SK-N-SH (cell line): Measurements from ENCODE around the gene ANLN. TPM values are rescaled to one million over a fixed set of nuclear protein-coding genes. Genes with fewer than 3 reads are reported as not detected.
"Not testable (repeated sequence)": the region's sequence is repeated elsewhere in the genome, so short reads cannot be mapped to it uniquely, and the experiment has no call there.

ENCODE experiments used
- CTCF ChIA-PET: fragments of 300-600, 350-600 bp; formaldehyde crosslinking; extraction: SDS; loops from one replicate; lab custom pipeline; 2021; lab: Yijun Ruan, JAX
- POLR2A ChIA-PET: fragments of 350-600 bp; sonication (Branson Sonifier 250); formaldehyde crosslinking; extraction: SDS; loops from one replicate; lab custom pipeline; 2020; ENCODE audit warnings: antibody characterized with exemption, inconsistent platforms; lab: Yijun Ruan, JAX
- DNase-seq: peaks from one replicate; pipeline ENCODE4 v3.0.0; 2012
- H2AFZ ChIP-seq: fragments of 200-600 bp; sonication (generic); 2 replicates; pipeline ENCODE4 v1.8.1; 2016; ENCODE audit warnings: antibody characterized with exemption, mild to moderate bottlenecking, low read depth
- H3F3A ChIP-seq: fragments of 200-600 bp; sonication (generic); replicated peaks from 2 replicates; pipeline ENCODE3; 2016; ENCODE audit warnings: antibody characterized with exemption, mild to moderate bottlenecking; ENCODE audit not compliant: insufficient read depth
- H3K27ac ChIP-seq, 2 experiments: fragments of 200-500 bp in 1 of 2; fragments of 200-600 bp in 1 of 2; sonication (Bioruptor generic) in 1 of 2; sonication (generic), shearing (Covaris generic) in 1 of 2; 2 replicates each; pipeline versions ENCODE4 v1.5.1 to v1.6.1; 2014 to 2016; ENCODE audit warnings: low read depth in 2 of 2, inconsistent platforms in 1 of 2, low read length in 1 of 2, mild to moderate bottlenecking in 1 of 2, mixed read lengths in 1 of 2
- H3K27me3 ChIP-seq: fragments of 200-600 bp; sonication (generic), shearing (Covaris generic); 2 replicates; pipeline ENCODE4 v1.6.1; 2016; ENCODE audit warnings: mixed run types; ENCODE audit not compliant: insufficient read depth
- H3K36me3 ChIP-seq, 2 experiments: fragments of 200-500 bp in 1 of 2; fragments of 200-600 bp in 1 of 2; sonication (Bioruptor generic) in 1 of 2; sonication (generic) in 1 of 2; replicated peaks in 1 of 2; 2 replicates each; pipeline versions ENCODE3 to v1.5.1; 2014 to 2016; ENCODE audit warnings: low read length in 1 of 2, mild to moderate bottlenecking in 1 of 2; ENCODE audit not compliant: insufficient read depth in 2 of 2, control insufficient read depth in 1 of 2
- H3K4me1 ChIP-seq, 2 experiments: fragments of 200-500 bp in 1 of 2; fragments of 200-600 bp in 1 of 2; sonication (Bioruptor generic) in 1 of 2; sonication (generic), shearing (Covaris generic) in 1 of 2; 2 replicates each; pipeline versions ENCODE4 v1.5.1 to v1.6.1; 2014 to 2016; ENCODE audit warnings: low read depth in 1 of 2, low read length in 1 of 2, mixed run types in 1 of 2; ENCODE audit not compliant: insufficient read depth in 2 of 2, control insufficient read depth in 1 of 2
- H3K4me2 ChIP-seq: fragments of 200-600 bp; sonication (generic), shearing (Covaris generic); 2 replicates; pipeline ENCODE4 v1.6.1; 2017; ENCODE audit warnings: mixed run types
- H3K4me3 ChIP-seq, 2 experiments: fragments of 200-500 bp in 1 of 2; fragments of 200-600 bp in 1 of 2; sonication (Bioruptor generic) in 1 of 2; sonication (generic), shearing (Covaris generic) in 1 of 2; 2 replicates each; pipeline versions ENCODE4 v1.5.1 to v1.8.1; 2014 to 2016; ENCODE audit warnings: low read depth in 2 of 2, inconsistent platforms in 1 of 2, low read length in 1 of 2, mild to moderate bottlenecking in 1 of 2, mixed read lengths in 1 of 2, moderate library complexity in 1 of 2
- H3K79me2 ChIP-seq: fragments of 200-600 bp; sonication (generic); 2 replicates; pipeline ENCODE4 v1.8.1; 2017; ENCODE audit warnings: mild to moderate bottlenecking; ENCODE audit not compliant: insufficient read depth
- H3K9ac ChIP-seq: fragments of 200-600 bp; sonication (generic); 2 replicates; pipeline ENCODE4 v1.6.1; 2017; ENCODE audit warnings: mixed run types
- H3K9me2 ChIP-seq: fragments of 200-600 bp; sonication (generic); 2 replicates; pipeline ENCODE4 v1.6.1; 2017; ENCODE audit warnings: mixed run types
- H3K9me3 ChIP-seq: fragments of 200-600 bp; sonication (generic); 2 replicates; pipeline ENCODE4 v1.6.1; 2017; ENCODE audit warnings: mixed run types, mild to moderate bottlenecking, moderate library complexity
- H4K20me1 ChIP-seq: fragments of 200-600 bp; sonication (generic); 2 replicates; pipeline ENCODE4 v1.6.1; 2017; ENCODE audit warnings: mild to moderate bottlenecking, mixed run types; ENCODE audit not compliant: insufficient read depth
- EZH2phosphoT487 ChIP-seq: fragments of 200-600 bp; sonication (generic); IDR thresholded peaks from 2 replicates; pipeline ENCODE4 v1.6.1; 2017; ENCODE audit warnings: low read depth, mixed run types, mild to moderate bottlenecking, antibody characterized with exemption, moderate library complexity, borderline replicate concordance
- FOSL2 ChIP-seq: IDR thresholded peaks from 2 replicates; pipeline ENCODE4 v1.4.0; 2012; ENCODE audit warnings: low read depth, mild to moderate bottlenecking, moderate library complexity, borderline replicate concordance
- FOXJ3 ChIP-seq: sonication (generic); formaldehyde crosslinking; IDR thresholded peaks from 2 replicates; pipeline ENCODE4 v1.5.1; 2020; ENCODE audit warnings: mild to moderate bottlenecking, missing genetic modification reagents
- MEF2A ChIP-seq: IDR thresholded peaks from 2 replicates; pipeline ENCODE4 v1.4.0; 2012; ENCODE audit warnings: low read depth, borderline replicate concordance
- NRF1 ChIP-seq: IDR thresholded peaks from 2 replicates; pipeline ENCODE4 v1.6.1; 2012; ENCODE audit warnings: low read depth, mild to moderate bottlenecking, low read length
- POLR2AphosphoS5 ChIP-seq: IDR thresholded peaks from 2 replicates; pipeline ENCODE4 v1.6.1; 2012; ENCODE audit warnings: low read depth, low read length
- RCOR1 ChIP-seq: fragments of 150-350 bp; IDR thresholded peaks from 2 replicates; pipeline ENCODE4 v1.6.1; 2017; ENCODE audit warnings: antibody characterized with exemption, low read length
- RFX5 ChIP-seq: IDR thresholded peaks from 2 replicates; pipeline ENCODE4 v1.6.1; 2012; ENCODE audit warnings: mild to moderate bottlenecking, improper control_type of control experiment, low read length
- RXRA ChIP-seq: IDR thresholded peaks from 2 replicates; pipeline ENCODE4 v1.4.0; 2012; ENCODE audit warnings: low read depth, mild to moderate bottlenecking, borderline replicate concordance
- SMC3 ChIP-seq: IDR thresholded peaks from 2 replicates; pipeline ENCODE4 v1.6.1; 2012; ENCODE audit warnings: low read depth, low read length, improper control_type of control experiment
- YY1 ChIP-seq: IDR thresholded peaks from 2 replicates; pipeline ENCODE4 v1.4.0; 2012; ENCODE audit warnings: low read depth, mild to moderate bottlenecking
- WGBS: methylation state at CpG from one replicate; pipeline ENCODE4 v1.1.6; 2017; ENCODE audit warnings: low lambda C conversion rate; 5-methylcytosine and 5-hydroxymethylcytosine counted together
- polyA plus RNA-seq, 3 experiments: library from polyadenylated mRNA; depleted of rRNA; stranded (reverse); fragments of >200 nt; gene quantifications; 2 replicates each; pipeline ENCODE4 v1.2.3, GENCODE V29; 2012
- TF ChIP-seq, protein P1 (sequence below): IDR thresholded peaks from 2 replicates; pipeline ENCODE4; 2012
- TF ChIP-seq, protein P2 (sequence below): IDR thresholded peaks from 2 replicates; pipeline ENCODE4 v1.4.0; 2012; ENCODE audit warnings: low read depth, borderline replicate concordance
- TF ChIP-seq, protein P3 (sequence below): IDR thresholded peaks from 2 replicates; pipeline ENCODE4 v1.4.0; 2012; ENCODE audit warnings: low read depth
- TF ChIP-seq, protein P4 (sequence below): IDR thresholded peaks from 2 replicates; pipeline ENCODE4 v1.4.0; 2012; ENCODE audit warnings: low read depth, borderline replicate concordance

The ANLN gene
- polyA plus RNA-seq, 1 of the 3 experiments (the other 2 are of a cell fraction): 17.1 TPM

DNA sequence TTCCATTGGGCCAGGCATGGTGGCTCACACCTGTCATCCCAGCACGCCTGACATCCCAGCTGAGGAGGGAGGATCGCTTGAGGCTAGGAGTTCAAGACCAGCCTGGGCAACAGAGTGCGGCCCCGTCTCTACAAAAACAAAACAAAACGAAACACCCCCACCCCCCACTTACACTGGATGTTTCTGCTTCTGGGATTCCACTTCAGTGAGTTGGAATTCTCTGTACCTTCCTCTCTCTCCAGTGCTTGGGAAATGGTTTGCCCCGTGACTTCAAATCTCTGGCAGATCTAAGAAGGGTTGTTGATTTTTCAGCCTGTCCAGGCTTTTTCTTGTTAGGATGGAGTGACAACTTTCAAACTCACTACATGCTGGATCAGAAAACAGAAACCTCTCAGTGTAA, 106.9 kb downstream of the ANLN start:
- H3F3A ChIP-seq: no peaks in the 10 kb centered on the region
- H3K4me2 ChIP-seq: no peak overlapping the region
- DNase-seq: no peak
- CTCF ChIA-PET: interaction anchor here (0.9 to 2.4 kb wide), 4 partner anchors 9 to 702 kb away, joined by 3 to 10 read pairs (median 6); no protein-coding TSS in a partner anchor
- H4K20me1 ChIP-seq: no peaks in the 10 kb centered on the region
- H3K9me2 ChIP-seq: no peaks in the 10 kb centered on the region
- no peaks in the 10 kb centered on the region for H3K27me3 ChIP-seq
- H3K79me2 ChIP-seq: no peaks in the 10 kb centered on the region
- H3K4me1 ChIP-seq: no peaks in the 10 kb centered on the region
- H3K27ac ChIP-seq: no peak overlapping the region
- H3K9ac ChIP-seq: no peak overlapping the region
- TF ChIP-seq RCOR1 (no peak), POLR2AphosphoS5 (no peak), SMC3 (no peak), FOSL2 (no peak), MEF2A (no peak), EZH2phosphoT487 (no peak), YY1 (no peak), FOXJ3 (CRISPR knock-in tag) (no peak), RFX5 (no peak), RXRA (no peak), NRF1 (no peak)
- TF ChIP-seq, protein P1, sequence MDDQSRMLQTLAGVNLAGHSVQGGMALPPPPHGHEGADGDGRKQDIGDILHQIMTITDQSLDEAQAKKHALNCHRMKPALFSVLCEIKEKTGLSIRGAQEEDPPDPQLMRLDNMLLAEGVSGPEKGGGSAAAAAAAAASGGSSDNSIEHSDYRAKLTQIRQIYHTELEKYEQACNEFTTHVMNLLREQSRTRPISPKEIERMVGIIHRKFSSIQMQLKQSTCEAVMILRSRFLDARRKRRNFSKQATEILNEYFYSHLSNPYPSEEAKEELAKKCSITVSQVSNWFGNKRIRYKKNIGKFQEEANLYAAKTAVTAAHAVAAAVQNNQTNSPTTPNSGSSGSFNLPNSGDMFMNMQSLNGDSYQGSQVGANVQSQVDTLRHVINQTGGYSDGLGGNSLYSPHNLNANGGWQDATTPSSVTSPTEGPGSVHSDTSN: no peak
- TF ChIP-seq, protein P2, sequence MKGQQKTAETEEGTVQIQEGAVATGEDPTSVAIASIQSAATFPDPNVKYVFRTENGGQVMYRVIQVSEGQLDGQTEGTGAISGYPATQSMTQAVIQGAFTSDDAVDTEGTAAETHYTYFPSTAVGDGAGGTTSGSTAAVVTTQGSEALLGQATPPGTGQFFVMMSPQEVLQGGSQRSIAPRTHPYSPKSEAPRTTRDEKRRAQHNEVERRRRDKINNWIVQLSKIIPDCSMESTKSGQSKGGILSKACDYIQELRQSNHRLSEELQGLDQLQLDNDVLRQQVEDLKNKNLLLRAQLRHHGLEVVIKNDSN: no peak
- TF ChIP-seq, protein P3, sequence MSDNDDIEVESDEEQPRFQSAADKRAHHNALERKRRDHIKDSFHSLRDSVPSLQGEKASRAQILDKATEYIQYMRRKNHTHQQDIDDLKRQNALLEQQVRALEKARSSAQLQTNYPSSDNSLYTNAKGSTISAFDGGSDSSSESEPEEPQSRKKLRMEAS: no peak
- TF ChIP-seq, protein P4, sequence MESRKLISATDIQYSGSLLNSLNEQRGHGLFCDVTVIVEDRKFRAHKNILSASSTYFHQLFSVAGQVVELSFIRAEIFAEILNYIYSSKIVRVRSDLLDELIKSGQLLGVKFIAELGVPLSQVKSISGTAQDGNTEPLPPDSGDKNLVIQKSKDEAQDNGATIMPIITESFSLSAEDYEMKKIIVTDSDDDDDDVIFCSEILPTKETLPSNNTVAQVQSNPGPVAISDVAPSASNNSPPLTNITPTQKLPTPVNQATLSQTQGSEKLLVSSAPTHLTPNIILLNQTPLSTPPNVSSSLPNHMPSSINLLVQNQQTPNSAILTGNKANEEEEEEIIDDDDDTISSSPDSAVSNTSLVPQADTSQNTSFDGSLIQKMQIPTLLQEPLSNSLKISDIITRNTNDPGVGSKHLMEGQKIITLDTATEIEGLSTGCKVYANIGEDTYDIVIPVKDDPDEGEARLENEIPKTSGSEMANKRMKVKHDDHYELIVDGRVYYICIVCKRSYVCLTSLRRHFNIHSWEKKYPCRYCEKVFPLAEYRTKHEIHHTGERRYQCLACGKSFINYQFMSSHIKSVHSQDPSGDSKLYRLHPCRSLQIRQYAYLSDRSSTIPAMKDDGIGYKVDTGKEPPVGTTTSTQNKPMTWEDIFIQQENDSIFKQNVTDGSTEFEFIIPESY: no peak
- H2AFZ ChIP-seq: no peak overlapping the region
- H3K9me3 ChIP-seq: no peaks in the 10 kb centered on the region
- H3K4me3 ChIP-seq: no peak overlapping the region
- WGBS: 70% methylated on average over 6 of the region's 6 CpGs
- no peaks in the 10 kb centered on the region for H3K36me3 ChIP-seq
- POLR2A ChIA-PET: no interaction called here

DNA sequence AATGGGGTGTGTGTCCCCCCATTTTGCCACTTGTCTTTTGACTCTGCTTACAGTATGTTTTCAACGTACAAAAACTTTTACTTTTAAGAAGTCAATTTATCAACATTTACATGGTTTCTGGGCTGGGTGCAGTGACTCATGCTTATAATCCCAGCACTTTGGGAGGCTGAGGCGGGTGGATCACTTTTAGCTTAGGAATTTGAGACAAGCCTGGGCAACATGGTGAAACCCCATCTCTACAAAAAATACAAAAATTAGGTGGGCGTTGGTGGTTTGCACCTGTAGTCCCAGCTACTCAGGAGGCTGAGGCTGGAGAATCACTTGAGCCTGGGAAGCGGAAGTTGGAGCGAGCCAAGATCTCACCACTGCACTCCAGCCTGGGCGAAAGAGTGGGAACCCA, 107.5 kb downstream of the ANLN start:
- H3K4me1 ChIP-seq, H2AFZ ChIP-seq, H3K79me2 ChIP-seq, DNase-seq, H3K36me3 ChIP-seq, H3K9ac ChIP-seq, H4K20me1 ChIP-seq, H3K9me3 ChIP-seq, H3K4me2 ChIP-seq, H3K9me2 ChIP-seq, H3K4me3 ChIP-seq, H3K27me3 ChIP-seq, H3K27ac ChIP-seq, POLR2A ChIA-PET, H3F3A ChIP-seq: not testable (repeated sequence)
- whole genome bisulfite sequencing: 70% methylated on average over 6 of the region's 6 CpGs
- CTCF ChIA-PET: interaction anchor here (0.9 to 2.4 kb wide), 3 partner anchors 9 to 685 kb away, joined by 3 to 10 read pairs (median 9); no protein-coding TSS in a partner anchor
